HEK293 (cell line): ENCODE data around the gene PTPN5.

Experiments
- CTCF ChIA-PET: fragments of 350-600 bp; formaldehyde crosslinking; extraction: SDS; loops from one replicate; lab custom pipeline; 2021; ENCODE audit warnings: antibody characterized with exemption; lab: Yijun Ruan, JAX
- POLR2A ChIA-PET: fragments of 300-600 bp; formaldehyde crosslinking; extraction: SDS; loops from one replicate; lab custom pipeline; 2020; ENCODE audit warnings: antibody characterized with exemption, inconsistent platforms; lab: Yijun Ruan, JAX
- H3K27ac ChIP-seq: fragments of 200-500 bp; sonication (Bioruptor generic); 2 replicates; pipeline ENCODE4 v1.5.1; 2014; ENCODE audit warnings: low read depth, low read length, control low read depth, inconsistent platforms; ENCODE audit errors: extremely low read depth
- H3K36me3 ChIP-seq, 2 experiments: fragments of 200-500 bp in 1 of 2; sonication (Bioruptor generic) in 1 of 2; 1 replicate in 1 of 2; 2 replicates in 1 of 2; pipeline ENCODE4 v1.5.1; 2014 to 2017; ENCODE audit warnings: inconsistent platforms in 2 of 2, low read length in 2 of 2; ENCODE audit not compliant: control insufficient read depth in 2 of 2, insufficient read depth in 1 of 2
- H3K4me1 ChIP-seq: fragments of 200-500 bp; sonication (Bioruptor generic); 2 replicates; pipeline ENCODE4 v1.5.1; 2014; ENCODE audit warnings: mild to moderate bottlenecking, low read length, inconsistent platforms; ENCODE audit not compliant: control insufficient read depth, insufficient read depth
- H3K4me3 ChIP-seq: 2 replicates; pipeline ENCODE4 v1.5.1; 2011; ENCODE audit warnings: low read depth, mild to moderate bottlenecking, control low read depth, low read length, moderate library complexity
- H3K9me3 ChIP-seq: fragments of 200-500 bp; sonication (Bioruptor generic); 2 replicates; pipeline ENCODE4 v1.5.1; 2014; ENCODE audit warnings: low read depth, low read length, inconsistent platforms; ENCODE audit not compliant: control insufficient read depth, insufficient read depth
- BCL6B ChIP-seq: fragments of 450-650 bp; formaldehyde crosslinking; IDR thresholded peaks from 2 replicates; pipeline ENCODE4 v1.5.1; 2017; ENCODE audit warnings: missing biosample characterization, missing genetic modification characterization
- GLI2 ChIP-seq: fragments of 450-650 bp; formaldehyde crosslinking; IDR thresholded peaks from 2 replicates; pipeline ENCODE4; 2017; ENCODE audit warnings: missing biosample characterization, missing genetic modification characterization, low read depth, borderline replicate concordance
- KLF7 ChIP-seq: fragments of 450-650 bp; formaldehyde crosslinking; IDR thresholded peaks from 2 replicates; pipeline ENCODE4 v1.5.1; 2016; ENCODE audit warnings: missing biosample characterization, missing genetic modification characterization, borderline replicate concordance
- TRIM28 ChIP-seq: IDR thresholded peaks from 2 replicates; pipeline ENCODE4 v1.6.1; 2011; ENCODE audit warnings: low read length, control low read depth, borderline replicate concordance
- ZBTB48 ChIP-seq: fragments of 450-650 bp; formaldehyde crosslinking; IDR thresholded peaks from 2 replicates; pipeline ENCODE4 v1.5.1; 2016; ENCODE audit warnings: missing biosample characterization, missing genetic modification characterization
- ZFP37 ChIP-seq: fragments of 450-650 bp; formaldehyde crosslinking; IDR thresholded peaks from 2 replicates; pipeline ENCODE4 v1.5.1; 2016; ENCODE audit warnings: missing biosample characterization, missing genetic modification characterization
- ZIC2 ChIP-seq: fragments of 450-650 bp; formaldehyde crosslinking; IDR thresholded peaks from 2 replicates; pipeline ENCODE4 v1.5.1; 2016; ENCODE audit warnings: missing biosample characterization, missing genetic modification characterization
- ZNF174 ChIP-seq: fragments of 450-650 bp; formaldehyde crosslinking; IDR thresholded peaks from 2 replicates; pipeline ENCODE4 v1.5.0; 2017; ENCODE audit warnings: missing biosample characterization, mild to moderate bottlenecking, missing genetic modification characterization
- ZNF175 ChIP-seq: fragments of 450-650 bp; formaldehyde crosslinking; IDR thresholded peaks from 2 replicates; pipeline ENCODE4 v1.5.1; 2016; ENCODE audit warnings: missing biosample characterization, missing genetic modification characterization
- ZNF211 ChIP-seq: fragments of 450-650 bp; formaldehyde crosslinking; IDR thresholded peaks from 2 replicates; pipeline ENCODE4 v1.5.1; 2016; ENCODE audit warnings: low read depth, missing biosample characterization, missing genetic modification characterization
- ZNF501 ChIP-seq: fragments of 450-650 bp; formaldehyde crosslinking; IDR thresholded peaks from 2 replicates; pipeline ENCODE4 v1.5.1; 2016; ENCODE audit warnings: missing biosample characterization, missing genetic modification characterization
- ZNF610 ChIP-seq: fragments of 450-650 bp; formaldehyde crosslinking; IDR thresholded peaks from 2 replicates; pipeline ENCODE4 v1.5.1; 2016; ENCODE audit warnings: missing biosample characterization, missing genetic modification characterization, borderline replicate concordance
- ZNF76 ChIP-seq: fragments of 450-650 bp; formaldehyde crosslinking; IDR thresholded peaks from 2 replicates; pipeline ENCODE4; 2016; ENCODE audit warnings: low read depth, missing biosample characterization, missing genetic modification characterization, borderline replicate concordance
- ZNF768 ChIP-seq: fragments of 450-650 bp; formaldehyde crosslinking; IDR thresholded peaks from 2 replicates; pipeline ENCODE4 v1.5.1; 2018; ENCODE audit warnings: missing biosample characterization, mild to moderate bottlenecking, missing genetic modification characterization
- ZNF776 ChIP-seq: fragments of 450-650 bp; formaldehyde crosslinking; IDR thresholded peaks from 2 replicates; pipeline ENCODE4 v1.5.0; 2017; ENCODE audit warnings: missing biosample characterization, missing genetic modification characterization, borderline replicate concordance
- TF ChIP-seq, protein P1 (sequence below): fragments of 450-650 bp; formaldehyde crosslinking; IDR thresholded peaks from 2 replicates; pipeline ENCODE4 v1.5.1; 2016; ENCODE audit warnings: missing biosample characterization, missing genetic modification characterization
- TF ChIP-seq, protein P2 (sequence below): fragments of 450-650 bp; formaldehyde crosslinking; IDR thresholded peaks from 2 replicates; pipeline ENCODE4 v1.5.1; 2016; ENCODE audit warnings: missing biosample characterization, missing genetic modification characterization
- TF ChIP-seq, protein P3 (sequence below): fragments of 450-650 bp; formaldehyde crosslinking; IDR thresholded peaks from 2 replicates; pipeline ENCODE4 v1.5.1; 2016; ENCODE audit warnings: missing biosample characterization, missing genetic modification characterization
- TF ChIP-seq, protein P4 (sequence below): fragments of 450-650 bp; formaldehyde crosslinking; IDR thresholded peaks from 2 replicates; pipeline ENCODE4 v1.5.1; 2016; ENCODE audit warnings: missing biosample characterization, missing genetic modification characterization

The PTPN5 gene

DNA sequence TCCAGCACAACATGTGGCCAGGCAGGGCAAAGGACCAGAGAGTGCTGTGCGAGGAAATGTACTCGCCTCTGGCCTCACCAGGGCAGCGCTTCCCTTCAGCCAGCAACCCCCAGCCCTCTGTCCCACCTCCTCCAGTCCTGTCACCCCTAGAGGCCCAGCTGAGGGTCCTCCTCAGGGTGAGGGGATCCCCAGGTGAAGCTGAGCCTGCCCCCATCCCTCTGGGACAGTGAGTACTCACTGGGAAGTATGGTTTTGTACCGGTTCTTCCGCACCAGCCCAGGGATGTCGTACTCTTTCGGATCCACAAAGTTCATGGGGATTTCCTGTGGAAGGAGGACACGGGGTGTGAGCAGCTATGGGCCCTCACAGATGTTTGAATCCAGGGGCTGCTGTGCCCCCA is 54.0 kb downstream of the PTPN5 start:
- H3K9me3 ChIP-seq, result no peaks in the 10 kb centered on the region
- ChIA-PET CTCF (interaction anchor here (0.9 to 9.7 kb wide), 4 partner anchors 8 to 38 kb away, joined by 3 to 82 read pairs (median 4); no protein-coding TSS in a partner anchor), POLR2A (no interaction called here)
- no peak for TF ChIP-seq ZNF175
- TF ChIP-seq, protein P1, sequence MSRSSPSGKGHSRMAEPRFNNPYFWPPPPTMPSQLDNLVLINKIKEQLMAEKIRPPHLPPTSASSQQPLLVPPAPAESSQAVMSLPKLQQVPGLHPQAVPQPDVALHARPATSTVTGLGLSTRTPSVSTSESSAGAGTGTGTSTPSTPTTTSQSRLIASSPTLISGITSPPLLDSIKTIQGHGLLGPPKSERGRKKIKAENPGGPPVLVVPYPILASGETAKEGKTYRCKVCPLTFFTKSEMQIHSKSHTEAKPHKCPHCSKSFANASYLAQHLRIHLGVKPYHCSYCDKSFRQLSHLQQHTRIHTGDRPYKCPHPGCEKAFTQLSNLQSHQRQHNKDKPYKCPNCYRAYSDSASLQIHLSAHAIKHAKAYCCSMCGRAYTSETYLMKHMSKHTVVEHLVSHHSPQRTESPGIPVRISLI (tag by site-specific recombination), result no peak
- no peak for TF ChIP-seq BCL6B
- no peak for TF ChIP-seq ZFP37 (tag by site-specific recombination)
- TF ChIP-seq ZNF610 (tag by site-specific recombination), result no peak
- TF ChIP-seq ZNF211 (tag by site-specific recombination), result no peak
- TF ChIP-seq ZNF76 (tag by site-specific recombination), result no peak
- TF ChIP-seq, protein P2, sequence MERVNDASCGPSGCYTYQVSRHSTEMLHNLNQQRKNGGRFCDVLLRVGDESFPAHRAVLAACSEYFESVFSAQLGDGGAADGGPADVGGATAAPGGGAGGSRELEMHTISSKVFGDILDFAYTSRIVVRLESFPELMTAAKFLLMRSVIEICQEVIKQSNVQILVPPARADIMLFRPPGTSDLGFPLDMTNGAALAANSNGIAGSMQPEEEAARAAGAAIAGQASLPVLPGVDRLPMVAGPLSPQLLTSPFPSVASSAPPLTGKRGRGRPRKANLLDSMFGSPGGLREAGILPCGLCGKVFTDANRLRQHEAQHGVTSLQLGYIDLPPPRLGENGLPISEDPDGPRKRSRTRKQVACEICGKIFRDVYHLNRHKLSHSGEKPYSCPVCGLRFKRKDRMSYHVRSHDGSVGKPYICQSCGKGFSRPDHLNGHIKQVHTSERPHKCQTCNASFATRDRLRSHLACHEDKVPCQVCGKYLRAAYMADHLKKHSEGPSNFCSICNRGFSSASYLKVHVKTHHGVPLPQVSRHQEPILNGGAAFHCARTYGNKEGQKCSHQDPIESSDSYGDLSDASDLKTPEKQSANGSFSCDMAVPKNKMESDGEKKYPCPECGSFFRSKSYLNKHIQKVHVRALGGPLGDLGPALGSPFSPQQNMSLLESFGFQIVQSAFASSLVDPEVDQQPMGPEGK (tag by site-specific recombination), result no peak
- no peak for TF ChIP-seq KLF7 (tag by site-specific recombination)
- TF ChIP-seq ZIC2 (tag by site-specific recombination), result no peak
- TF ChIP-seq ZBTB48, result no peak
- TF ChIP-seq, protein P3, sequence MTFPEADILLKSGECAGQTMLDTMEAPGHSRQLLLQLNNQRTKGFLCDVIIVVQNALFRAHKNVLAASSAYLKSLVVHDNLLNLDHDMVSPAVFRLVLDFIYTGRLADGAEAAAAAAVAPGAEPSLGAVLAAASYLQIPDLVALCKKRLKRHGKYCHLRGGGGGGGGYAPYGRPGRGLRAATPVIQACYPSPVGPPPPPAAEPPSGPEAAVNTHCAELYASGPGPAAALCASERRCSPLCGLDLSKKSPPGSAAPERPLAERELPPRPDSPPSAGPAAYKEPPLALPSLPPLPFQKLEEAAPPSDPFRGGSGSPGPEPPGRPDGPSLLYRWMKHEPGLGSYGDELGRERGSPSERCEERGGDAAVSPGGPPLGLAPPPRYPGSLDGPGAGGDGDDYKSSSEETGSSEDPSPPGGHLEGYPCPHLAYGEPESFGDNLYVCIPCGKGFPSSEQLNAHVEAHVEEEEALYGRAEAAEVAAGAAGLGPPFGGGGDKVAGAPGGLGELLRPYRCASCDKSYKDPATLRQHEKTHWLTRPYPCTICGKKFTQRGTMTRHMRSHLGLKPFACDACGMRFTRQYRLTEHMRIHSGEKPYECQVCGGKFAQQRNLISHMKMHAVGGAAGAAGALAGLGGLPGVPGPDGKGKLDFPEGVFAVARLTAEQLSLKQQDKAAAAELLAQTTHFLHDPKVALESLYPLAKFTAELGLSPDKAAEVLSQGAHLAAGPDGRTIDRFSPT (tag by site-specific recombination), result no peak
- no peak for TF ChIP-seq ZNF174 (tag by site-specific recombination)
- no peak for TF ChIP-seq GLI2 (tag by site-specific recombination)
- TF ChIP-seq, protein P4, sequence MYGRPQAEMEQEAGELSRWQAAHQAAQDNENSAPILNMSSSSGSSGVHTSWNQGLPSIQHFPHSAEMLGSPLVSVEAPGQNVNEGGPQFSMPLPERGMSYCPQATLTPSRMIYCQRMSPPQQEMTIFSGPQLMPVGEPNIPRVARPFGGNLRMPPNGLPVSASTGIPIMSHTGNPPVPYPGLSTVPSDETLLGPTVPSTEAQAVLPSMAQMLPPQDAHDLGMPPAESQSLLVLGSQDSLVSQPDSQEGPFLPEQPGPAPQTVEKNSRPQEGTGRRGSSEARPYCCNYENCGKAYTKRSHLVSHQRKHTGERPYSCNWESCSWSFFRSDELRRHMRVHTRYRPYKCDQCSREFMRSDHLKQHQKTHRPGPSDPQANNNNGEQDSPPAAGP (tag by site-specific recombination), result no peak
- TF ChIP-seq ZNF776 (tag by site-specific recombination), result no peak
- no peak for TF ChIP-seq ZNF501 (tag by site-specific recombination)
- no peak overlapping the region for H3K4me3 ChIP-seq
- H3K36me3 ChIP-seq, result no peaks in the 10 kb centered on the region
- H3K4me1 ChIP-seq, result no peaks in the 10 kb centered on the region
- H3K27ac ChIP-seq, result no peak overlapping the region

DNA sequence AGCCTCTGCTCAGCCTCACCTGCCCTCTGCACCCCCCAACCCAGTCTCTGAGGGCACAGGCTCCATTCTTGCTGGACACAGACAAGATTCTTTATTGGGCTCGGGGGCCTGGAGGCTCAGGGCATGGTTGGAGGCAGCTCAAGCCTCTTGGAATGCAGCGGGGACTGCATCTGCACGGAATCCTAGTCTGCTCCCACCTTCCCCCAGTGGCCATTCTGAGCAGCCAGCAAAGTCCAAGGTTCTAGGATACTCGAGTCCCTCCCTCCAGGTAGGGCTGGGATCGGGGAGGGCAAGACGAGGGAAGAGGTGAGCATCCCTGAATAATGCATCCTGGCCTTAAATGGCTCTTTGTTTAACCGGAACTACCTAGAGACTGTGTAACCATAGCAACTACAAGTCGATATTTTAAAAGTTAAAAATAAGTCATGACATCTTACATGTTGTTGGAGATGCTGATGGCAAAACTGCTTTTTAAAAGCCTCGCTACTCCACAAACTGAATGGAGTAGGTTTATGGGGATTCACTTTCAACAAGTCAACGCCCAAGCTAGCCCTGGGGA is 54.9 kb downstream of the PTPN5 start:
- ChIA-PET POLR2A (no interaction called here), CTCF (interaction anchor here (1.2 to 9.7 kb wide), 3 partner anchors 7 to 28 kb away, joined by 4 to 82 read pairs (median 5); no protein-coding TSS in a partner anchor)
- Histone ChIP-seq H3K4me3 (no peak overlapping the region), H3K9me3 (no peaks in the 10 kb centered on the region), H3K36me3 (no peaks in the 10 kb centered on the region), H3K4me1 (no peaks in the 10 kb centered on the region), H3K27ac (no peak overlapping the region)
- TF ChIP-seq ZNF768 (no peak), TRIM28 (no peak)
